Spleen (tissue), 7 donors: Measurements from ENCODE around the gene YTHDC2.
A peak's percentile ranks its signal among the peaks of the same experiment; 100 is the strongest.

ENCODE experiments used
- POLR2AphosphoS5 ChIP-seq, 3 donors: sonication (generic); formaldehyde crosslinking; IDR thresholded peaks; one replicate each; pipeline ENCODE4 v1.5.1; 2017; ENCODE audit warnings: antibody characterized with exemption in 3 of 3
- TF ChIP-seq, protein P1 (sequence below), 11 experiments: fragments of 200-600 bp in 7 of 11; fragments of 450-650 bp in 4 of 11; sonication (generic) in 4 of 11; IDR thresholded peaks in 8 of 11; conservative IDR thresholded peaks in 3 of 11; 1 replicate in 7 of 11; 2 replicates in 4 of 11; pipeline versions ENCODE4 v1.4.0 to v1.8.0; 2016 to 2021; ENCODE audit warnings: antibody characterized with exemption in 11 of 11, inconsistent platforms in 4 of 11, mild to moderate bottlenecking in 1 of 11
- donor health status: DM: no; HTN: no; CAD: no; lungs with moderate emphysema.
- donor health status: DM: no; HTN: no; CAD: no.
- donor health status: DM: no; HTN: no; CAD: no.

DNA sequence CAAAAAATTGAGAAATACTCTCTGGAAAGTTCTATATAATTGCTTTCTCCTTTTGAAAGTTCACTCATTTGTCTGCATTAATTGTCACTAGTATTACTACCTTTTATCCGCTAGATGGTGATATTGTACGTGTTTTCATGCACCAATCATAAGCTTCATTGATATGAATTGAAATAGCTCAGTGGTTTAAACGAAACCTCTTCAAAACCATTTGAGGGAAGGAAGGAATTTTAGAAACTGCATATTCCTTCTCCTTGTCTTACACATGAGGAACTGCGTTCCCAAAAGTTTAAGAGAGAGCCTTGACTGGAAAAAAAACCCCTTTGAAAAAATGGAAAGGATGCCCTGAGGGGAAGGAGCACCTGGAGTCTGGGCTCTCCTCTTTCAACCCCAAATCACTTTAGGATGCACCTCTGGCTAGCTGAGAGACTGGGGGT is 98.6 kb downstream of the YTHDC2 start:
- TF ChIP-seq POLR2AphosphoS5 (IDR thresholded peaks at IDR 0.05): no peak
- TF ChIP-seq, protein P1, sequence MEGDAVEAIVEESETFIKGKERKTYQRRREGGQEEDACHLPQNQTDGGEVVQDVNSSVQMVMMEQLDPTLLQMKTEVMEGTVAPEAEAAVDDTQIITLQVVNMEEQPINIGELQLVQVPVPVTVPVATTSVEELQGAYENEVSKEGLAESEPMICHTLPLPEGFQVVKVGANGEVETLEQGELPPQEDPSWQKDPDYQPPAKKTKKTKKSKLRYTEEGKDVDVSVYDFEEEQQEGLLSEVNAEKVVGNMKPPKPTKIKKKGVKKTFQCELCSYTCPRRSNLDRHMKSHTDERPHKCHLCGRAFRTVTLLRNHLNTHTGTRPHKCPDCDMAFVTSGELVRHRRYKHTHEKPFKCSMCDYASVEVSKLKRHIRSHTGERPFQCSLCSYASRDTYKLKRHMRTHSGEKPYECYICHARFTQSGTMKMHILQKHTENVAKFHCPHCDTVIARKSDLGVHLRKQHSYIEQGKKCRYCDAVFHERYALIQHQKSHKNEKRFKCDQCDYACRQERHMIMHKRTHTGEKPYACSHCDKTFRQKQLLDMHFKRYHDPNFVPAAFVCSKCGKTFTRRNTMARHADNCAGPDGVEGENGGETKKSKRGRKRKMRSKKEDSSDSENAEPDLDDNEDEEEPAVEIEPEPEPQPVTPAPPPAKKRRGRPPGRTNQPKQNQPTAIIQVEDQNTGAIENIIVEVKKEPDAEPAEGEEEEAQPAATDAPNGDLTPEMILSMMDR (IDR thresholded peaks at IDR 0.05 in 8 of 11, conservative IDR thresholded peaks at IDR 0.05 in 3 of 11): peak; percentile 18 to 76 (median 62)
